GM12878 (cell line): ENCODE measurements around the gene NFKBIA. TPM values are rescaled to one million over a fixed set of nuclear protein-coding genes. Genes with fewer than 3 reads are reported as not detected.

Experiments used
- ASH2L ChIP-seq: fragments of 300-600, 200-600 bp; sonication (generic); IDR thresholded peaks from 2 replicates; pipeline ENCODE4 v1.6.1; 2017; ENCODE audit warnings: low read depth, mild to moderate bottlenecking, borderline replicate concordance
- BMI1 ChIP-seq: fragments of 450-650 bp; IDR thresholded peaks from 2 replicates; pipeline ENCODE4 v1.6.1; 2016; ENCODE audit warnings: mild to moderate bottlenecking, moderate library complexity, borderline replicate concordance
- CHD1 ChIP-seq: IDR thresholded peaks from 2 replicates; pipeline ENCODE4 v1.6.1; 2012; ENCODE audit warnings: low read depth, low read length, improper control_type of control experiment
- ESRRA ChIP-seq: IDR thresholded peaks from 2 replicates; pipeline ENCODE4 v1.6.1; 2012; ENCODE audit warnings: mild to moderate bottlenecking, low read length, improper control_type of control experiment
- ETV6 ChIP-seq, 2 experiments: fragments of 450-650 bp in 1 of 2; IDR thresholded peaks in 1 of 2; conservative IDR thresholded peaks in 1 of 2; 2 replicates each; pipeline ENCODE4 v1.6.1; 2014; ENCODE audit warnings: antibody characterized with exemption in 1 of 2, borderline replicate concordance in 1 of 2, low read depth in 1 of 2, mild to moderate bottlenecking in 1 of 2, moderate library complexity in 1 of 2
- HDAC6 ChIP-seq: fragments of 200-600 bp; sonication (generic); IDR thresholded peaks from one replicate; pipeline ENCODE4 v1.8.0; 2017; ENCODE audit warnings: antibody characterized with exemption; ENCODE audit not compliant: unreplicated experiment
- JUND ChIP-seq: IDR thresholded peaks from 2 replicates; pipeline ENCODE4 v1.6.1; 2012; ENCODE audit warnings: low read depth, mild to moderate bottlenecking, low read length, improper control_type of control experiment, moderate library complexity
- MEF2B ChIP-seq: fragments of 450-650 bp; IDR thresholded peaks from 2 replicates; pipeline ENCODE4 v1.6.1; 2018; ENCODE audit warnings: mild to moderate bottlenecking, moderate library complexity; ENCODE audit not compliant: partially characterized antibody, poor library complexity, severe bottlenecking
- NKRF ChIP-seq: fragments of 450-650 bp; conservative IDR thresholded peaks from 2 replicates; pipeline ENCODE4 v1.6.1; 2017; ENCODE audit warnings: mild to moderate bottlenecking, moderate library complexity
- RAD51 ChIP-seq: fragments of 450-650 bp; IDR thresholded peaks from 2 replicates; pipeline ENCODE4 v1.6.1; 2016; ENCODE audit warnings: moderate library complexity, mild to moderate bottlenecking, inconsistent platforms
- RBBP5 ChIP-seq: fragments of 200-600 bp; sonication (generic); conservative IDR thresholded peaks from 2 replicates; pipeline ENCODE4 v1.6.1; 2016
- SMARCA5 ChIP-seq: fragments of 450-650 bp; IDR thresholded peaks from 2 replicates; pipeline ENCODE4 v1.6.1; 2017; ENCODE audit warnings: mild to moderate bottlenecking
- SRF ChIP-seq, 2 experiments: IDR thresholded peaks; 2 replicates each; pipeline ENCODE4 v1.6.1; 2011; ENCODE audit warnings: low read depth in 2 of 2, low read length in 2 of 2, mild to moderate bottlenecking in 1 of 2, moderate library complexity in 1 of 2
- SUPT20H ChIP-seq: IDR thresholded peaks from 2 replicates; pipeline ENCODE4 v1.6.1; 2011; ENCODE audit warnings: low read depth, mild to moderate bottlenecking, low read length, moderate library complexity, borderline replicate concordance; ENCODE audit not compliant: control insufficient read depth
- ZBED1 ChIP-seq: IDR thresholded peaks from 2 replicates; pipeline ENCODE4 v1.6.1; 2016; ENCODE audit warnings: borderline replicate concordance
- polyA plus RNA-seq, 11 experiments: library from polyadenylated mRNA; depleted of rRNA in 4 of 11; unstranded in 6 of 11; stranded (reverse) in 5 of 11; fragments of >200 nt; fragmentation: Nextera tagmentation in 4 of 11; fragmentation: Illumina TruSeq in 1 of 11; extraction: Ambion mirVana in 4 of 11; extraction: Trizol in 1 of 11; gene quantifications; 1 replicate in 1 of 11; 2 replicates in 10 of 11; pipeline versions ENCODE4 v1.2.1 to v1.2.3, GENCODE V29; 2011 to 2016; ENCODE audit warnings: inconsistent platforms in 2 of 11, missing spikeins in 2 of 11, low read depth in 1 of 11
- total RNA-seq, 4 experiments: library from RNA; depleted of rRNA in 3 of 4; stranded (reverse); fragments of >200 nt in 3 of 4; fragmentation: Illumina TruSeq in 1 of 4; extraction: Trizol in 1 of 4; gene quantifications; 2 replicates each; pipeline versions ENCODE4 v1.2.1 to v1.2.3, GENCODE V29; 2013 to 2021
- TF ChIP-seq, protein P1 (sequence below): IDR thresholded peaks from 2 replicates; pipeline ENCODE4 v1.6.1; 2011; ENCODE audit warnings: low read depth, low read length, improper control_type of control experiment, borderline replicate concordance
- TF ChIP-seq, protein P2 (sequence below): fragments of 450-650 bp; IDR thresholded peaks from 2 replicates; pipeline ENCODE4 v1.6.1; 2018; ENCODE audit warnings: mild to moderate bottlenecking, low read depth, moderate library complexity; ENCODE audit not compliant: partially characterized antibody
- TF ChIP-seq, protein P3 (sequence below): IDR thresholded peaks from 2 replicates; pipeline ENCODE4 v1.6.1; 2012; ENCODE audit warnings: low read depth, low read length, improper control_type of control experiment
- TF ChIP-seq, protein P4 (sequence below): IDR thresholded peaks from 2 replicates; pipeline ENCODE4 v1.6.1; 2012; ENCODE audit warnings: mild to moderate bottlenecking, low read depth, low read length

Gene NFKBIA
- total and polyA plus RNA-seq, 10 of the 15 experiments (the other 5 are each of a cell fraction or from before 2014, with no cell fraction given): 123 to 419 (median 267) TPM

DNA sequence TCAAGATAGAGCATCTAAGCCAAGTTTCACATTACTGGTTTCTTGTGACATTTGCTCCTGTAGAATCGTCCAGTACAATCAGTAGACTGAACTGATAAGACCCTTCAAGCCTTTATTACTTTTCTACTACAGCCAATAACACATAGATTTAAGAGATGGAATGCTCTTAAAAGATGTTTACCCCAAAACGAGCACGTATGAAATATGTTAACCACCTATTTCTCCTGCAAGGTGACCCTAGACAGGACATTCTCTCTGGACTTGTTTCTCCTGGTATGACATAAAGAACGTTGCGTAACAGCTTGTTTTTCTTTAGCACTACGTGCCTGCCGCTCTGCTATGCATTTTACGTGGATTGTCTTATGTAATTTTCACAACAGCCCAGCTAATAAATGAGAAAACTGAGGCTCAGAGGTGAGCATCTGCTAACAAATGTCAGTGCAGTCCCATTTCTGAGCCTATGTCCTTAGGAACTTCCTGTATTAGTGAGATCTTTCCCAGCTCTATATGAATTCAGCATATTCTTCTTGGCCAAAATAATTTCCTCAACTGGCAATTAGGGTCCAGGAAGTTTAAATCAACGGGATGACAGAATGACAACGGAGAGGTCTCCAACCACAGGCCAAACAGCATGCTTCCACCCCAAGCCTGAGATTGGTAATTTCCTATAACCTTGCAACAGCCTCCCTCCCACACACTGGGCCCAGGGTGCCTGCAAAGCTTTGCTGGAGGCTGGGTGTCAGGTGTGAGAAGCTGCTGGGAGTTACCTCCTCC, 3.7 kb downstream of the NFKBIA start (continued):
- no peak for TF ChIP-seq NKRF
- no peak for TF ChIP-seq SUPT20H
- no peak for TF ChIP-seq SRF (IDR thresholded peaks at IDR 0.05; ENCODE audit: low read depth in 2 of 2, low read length in 2 of 2)
- TF ChIP-seq RBBP5: no peak
- TF ChIP-seq ZBED1: peak; percentile 77; the same call in 1 of the 2 replicates
- TF ChIP-seq MEF2B: no peak
- TF ChIP-seq ETV6 (conservative IDR thresholded peaks at IDR 0.05 in 1 of 2, IDR thresholded peaks at IDR 0.05 in 1 of 2; ENCODE audit: borderline replicate concordance in 1 of 2, low read depth in 1 of 2): no peak
- no peak for TF ChIP-seq JUND
- TF ChIP-seq RAD51: no peak
- TF ChIP-seq ASH2L: no peak
- no peak for TF ChIP-seq HDAC6
- TF ChIP-seq ESRRA: no peak
- TF ChIP-seq SMARCA5: no peak; the same call in 1 of the 2 replicates
- TF ChIP-seq BMI1: peak; percentile 56
- TF ChIP-seq, protein P1, sequence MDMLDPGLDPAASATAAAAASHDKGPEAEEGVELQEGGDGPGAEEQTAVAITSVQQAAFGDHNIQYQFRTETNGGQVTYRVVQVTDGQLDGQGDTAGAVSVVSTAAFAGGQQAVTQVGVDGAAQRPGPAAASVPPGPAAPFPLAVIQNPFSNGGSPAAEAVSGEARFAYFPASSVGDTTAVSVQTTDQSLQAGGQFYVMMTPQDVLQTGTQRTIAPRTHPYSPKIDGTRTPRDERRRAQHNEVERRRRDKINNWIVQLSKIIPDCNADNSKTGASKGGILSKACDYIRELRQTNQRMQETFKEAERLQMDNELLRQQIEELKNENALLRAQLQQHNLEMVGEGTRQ: no peak
- TF ChIP-seq, protein P2, sequence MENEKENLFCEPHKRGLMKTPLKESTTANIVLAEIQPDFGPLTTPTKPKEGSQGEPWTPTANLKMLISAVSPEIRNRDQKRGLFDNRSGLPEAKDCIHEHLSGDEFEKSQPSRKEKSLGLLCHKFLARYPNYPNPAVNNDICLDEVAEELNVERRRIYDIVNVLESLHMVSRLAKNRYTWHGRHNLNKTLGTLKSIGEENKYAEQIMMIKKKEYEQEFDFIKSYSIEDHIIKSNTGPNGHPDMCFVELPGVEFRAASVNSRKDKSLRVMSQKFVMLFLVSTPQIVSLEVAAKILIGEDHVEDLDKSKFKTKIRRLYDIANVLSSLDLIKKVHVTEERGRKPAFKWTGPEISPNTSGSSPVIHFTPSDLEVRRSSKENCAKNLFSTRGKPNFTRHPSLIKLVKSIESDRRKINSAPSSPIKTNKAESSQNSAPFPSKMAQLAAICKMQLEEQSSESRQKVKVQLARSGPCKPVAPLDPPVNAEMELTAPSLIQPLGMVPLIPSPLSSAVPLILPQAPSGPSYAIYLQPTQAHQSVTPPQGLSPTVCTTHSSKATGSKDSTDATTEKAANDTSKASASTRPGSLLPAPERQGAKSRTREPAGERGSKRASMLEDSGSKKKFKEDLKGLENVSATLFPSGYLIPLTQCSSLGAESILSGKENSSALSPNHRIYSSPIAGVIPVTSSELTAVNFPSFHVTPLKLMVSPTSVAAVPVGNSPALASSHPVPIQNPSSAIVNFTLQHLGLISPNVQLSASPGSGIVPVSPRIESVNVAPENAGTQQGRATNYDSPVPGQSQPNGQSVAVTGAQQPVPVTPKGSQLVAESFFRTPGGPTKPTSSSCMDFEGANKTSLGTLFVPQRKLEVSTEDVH: no peak
- TF ChIP-seq, protein P3, sequence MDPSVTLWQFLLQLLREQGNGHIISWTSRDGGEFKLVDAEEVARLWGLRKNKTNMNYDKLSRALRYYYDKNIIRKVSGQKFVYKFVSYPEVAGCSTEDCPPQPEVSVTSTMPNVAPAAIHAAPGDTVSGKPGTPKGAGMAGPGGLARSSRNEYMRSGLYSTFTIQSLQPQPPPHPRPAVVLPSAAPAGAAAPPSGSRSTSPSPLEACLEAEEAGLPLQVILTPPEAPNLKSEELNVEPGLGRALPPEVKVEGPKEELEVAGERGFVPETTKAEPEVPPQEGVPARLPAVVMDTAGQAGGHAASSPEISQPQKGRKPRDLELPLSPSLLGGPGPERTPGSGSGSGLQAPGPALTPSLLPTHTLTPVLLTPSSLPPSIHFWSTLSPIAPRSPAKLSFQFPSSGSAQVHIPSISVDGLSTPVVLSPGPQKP: no peak
- TF ChIP-seq, protein P4, sequence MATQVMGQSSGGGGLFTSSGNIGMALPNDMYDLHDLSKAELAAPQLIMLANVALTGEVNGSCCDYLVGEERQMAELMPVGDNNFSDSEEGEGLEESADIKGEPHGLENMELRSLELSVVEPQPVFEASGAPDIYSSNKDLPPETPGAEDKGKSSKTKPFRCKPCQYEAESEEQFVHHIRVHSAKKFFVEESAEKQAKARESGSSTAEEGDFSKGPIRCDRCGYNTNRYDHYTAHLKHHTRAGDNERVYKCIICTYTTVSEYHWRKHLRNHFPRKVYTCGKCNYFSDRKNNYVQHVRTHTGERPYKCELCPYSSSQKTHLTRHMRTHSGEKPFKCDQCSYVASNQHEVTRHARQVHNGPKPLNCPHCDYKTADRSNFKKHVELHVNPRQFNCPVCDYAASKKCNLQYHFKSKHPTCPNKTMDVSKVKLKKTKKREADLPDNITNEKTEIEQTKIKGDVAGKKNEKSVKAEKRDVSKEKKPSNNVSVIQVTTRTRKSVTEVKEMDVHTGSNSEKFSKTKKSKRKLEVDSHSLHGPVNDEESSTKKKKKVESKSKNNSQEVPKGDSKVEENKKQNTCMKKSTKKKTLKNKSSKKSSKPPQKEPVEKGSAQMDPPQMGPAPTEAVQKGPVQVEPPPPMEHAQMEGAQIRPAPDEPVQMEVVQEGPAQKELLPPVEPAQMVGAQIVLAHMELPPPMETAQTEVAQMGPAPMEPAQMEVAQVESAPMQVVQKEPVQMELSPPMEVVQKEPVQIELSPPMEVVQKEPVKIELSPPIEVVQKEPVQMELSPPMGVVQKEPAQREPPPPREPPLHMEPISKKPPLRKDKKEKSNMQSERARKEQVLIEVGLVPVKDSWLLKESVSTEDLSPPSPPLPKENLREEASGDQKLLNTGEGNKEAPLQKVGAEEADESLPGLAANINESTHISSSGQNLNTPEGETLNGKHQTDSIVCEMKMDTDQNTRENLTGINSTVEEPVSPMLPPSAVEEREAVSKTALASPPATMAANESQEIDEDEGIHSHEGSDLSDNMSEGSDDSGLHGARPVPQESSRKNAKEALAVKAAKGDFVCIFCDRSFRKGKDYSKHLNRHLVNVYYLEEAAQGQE: no peak
- TF ChIP-seq CHD1: no peak
